Measurements from ENCODE around the gene ZNF827.

The ZNF827 gene

DNA sequence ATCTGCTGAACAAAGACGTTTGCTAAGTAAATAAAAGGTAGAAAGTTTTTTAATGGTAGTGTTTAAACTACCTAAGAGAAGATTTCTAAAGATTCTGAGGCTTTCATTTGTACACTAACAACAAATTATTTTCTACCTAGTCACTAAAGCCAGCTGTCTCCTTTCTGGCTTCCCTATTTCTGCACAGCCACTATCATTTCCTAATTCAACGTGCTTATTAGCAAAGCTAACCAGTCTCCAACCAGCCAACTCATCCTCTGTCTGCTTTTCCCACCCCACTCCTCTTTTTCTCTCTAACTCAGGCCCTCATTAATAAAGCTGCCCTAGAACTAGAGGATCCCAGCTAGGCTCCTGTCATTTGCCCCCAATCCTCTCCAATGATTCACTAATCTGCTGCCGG, 118.2 kb downstream of the ZNF827 start:
- H3K9ac ChIP-seq (ENCODE audit: low read depth, low read length), result no peak overlapping the region
- no peak overlapping the region for H3K4me3 ChIP-seq (ENCODE audit: low read length)
- H3K27ac ChIP-seq (ENCODE audit: low read length), result no peak overlapping the region
- H3K9me3 ChIP-seq (ENCODE audit: insufficient read depth, low read depth, low read length), result no peaks in the 10 kb centered on the region
- peaks cover 31% of the 10 kb centered on the region; the same call in 1 of the 2 replicates for H3K36me3 ChIP-seq (ENCODE audit: insufficient read depth, low read depth, low read length)
- peaks cover 32% of the 10 kb centered on the region for H3K4me1 ChIP-seq (ENCODE audit: insufficient read depth, low read length)
- H3K27me3 ChIP-seq (ENCODE audit: insufficient read depth, low read length), result no peaks in the 10 kb centered on the region

GRCh38 chr4:145819853-145820181, 118.8 kb downstream of the ZNF827 start:
- H3K4me3 ChIP-seq (ENCODE audit: low read length), result no peak overlapping the region
- H3K36me3 ChIP-seq (ENCODE audit: insufficient read depth, low read depth, low read length), result peaks cover 33% of the 10 kb centered on the region; the same call in 1 of the 2 replicates
- H3K27me3 ChIP-seq (ENCODE audit: insufficient read depth, low read length), result no peaks in the 10 kb centered on the region
- H3K9me3 ChIP-seq (ENCODE audit: insufficient read depth, low read depth, low read length), result no peaks in the 10 kb centered on the region
- peaks cover 30% of the 10 kb centered on the region for H3K4me1 ChIP-seq (ENCODE audit: insufficient read depth, low read length)
- no peak overlapping the region for H3K9ac ChIP-seq (ENCODE audit: low read depth, low read length)
- no peak overlapping the region for H3K27ac ChIP-seq (ENCODE audit: low read length)

GRCh38 chr4:145819101-145819852, 119.3 kb downstream of the ZNF827 start:
- no peak overlapping the region for H3K4me3 ChIP-seq (ENCODE audit: low read length)
- peaks cover 26% of the 10 kb centered on the region for H3K4me1 ChIP-seq (ENCODE audit: insufficient read depth, low read length)
- no peak overlapping the region for H3K27ac ChIP-seq (ENCODE audit: low read length)
- H3K36me3 ChIP-seq (ENCODE audit: insufficient read depth, low read depth, low read length), result peaks cover 35% of the 10 kb centered on the region; the same call in 1 of the 2 replicates
- H3K27me3 ChIP-seq (ENCODE audit: insufficient read depth, low read length), result no peaks in the 10 kb centered on the region
- no peaks in the 10 kb centered on the region for H3K9me3 ChIP-seq (ENCODE audit: insufficient read depth, low read depth, low read length)
- H3K9ac ChIP-seq (ENCODE audit: low read depth, low read length), result no peak overlapping the region

DNA sequence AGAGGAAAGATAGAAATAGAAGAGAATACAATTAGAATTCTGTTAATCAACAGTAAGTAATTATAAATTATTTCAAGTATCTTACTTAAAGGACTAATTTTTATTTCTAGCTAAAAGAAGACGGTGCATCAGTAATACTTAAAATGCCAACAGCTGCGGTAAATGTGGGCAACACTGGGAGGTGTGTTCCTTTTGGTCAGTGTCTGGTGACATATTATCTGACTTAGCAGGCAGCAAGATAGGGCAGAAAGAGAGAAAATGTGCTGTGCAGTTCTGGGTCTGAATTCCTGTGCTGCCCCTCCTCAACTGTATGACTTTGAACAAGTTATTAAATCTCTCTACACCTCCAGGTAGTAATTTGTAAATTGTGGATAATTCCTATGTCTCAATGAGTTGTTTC, 120.6 kb downstream of the ZNF827 start:
- Histone ChIP-seq H3K4me1 (ENCODE audit: insufficient read depth, low read length) (peaks cover 13% of the 10 kb centered on the region), H3K36me3 (ENCODE audit: insufficient read depth, low read depth, low read length) (peaks cover 44% of the 10 kb centered on the region), H3K9me3 (ENCODE audit: insufficient read depth, low read depth, low read length) (no peaks in the 10 kb centered on the region), H3K27ac (ENCODE audit: low read length) (no peak overlapping the region), H3K27me3 (ENCODE audit: insufficient read depth, low read length) (no peaks in the 10 kb centered on the region), H3K4me3 (ENCODE audit: low read length) (no peak overlapping the region), H3K9ac (ENCODE audit: low read depth, low read length) (no peak overlapping the region)

DNA sequence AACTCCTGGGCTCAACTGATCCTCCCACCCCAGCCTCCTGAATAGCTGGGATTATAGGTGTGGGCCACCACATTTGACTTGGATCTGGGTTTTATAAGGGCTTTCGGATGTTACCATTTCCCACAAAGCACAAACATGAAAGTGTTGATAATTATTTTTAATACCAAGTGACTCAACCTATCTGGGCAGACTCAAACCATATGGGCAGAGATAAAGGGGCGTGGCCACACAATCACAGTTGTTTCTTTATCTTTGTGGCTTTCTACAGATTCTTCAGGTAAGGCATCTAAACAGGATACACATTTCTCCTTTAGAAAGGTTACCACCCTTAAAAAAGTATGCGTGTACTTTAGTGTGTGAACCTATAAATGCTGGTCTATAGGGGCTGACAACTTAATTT, 122.5 kb downstream of the ZNF827 start:
- H3K4me3 ChIP-seq (ENCODE audit: low read length), result no peak overlapping the region
- H3K36me3 ChIP-seq (ENCODE audit: insufficient read depth, low read depth, low read length), result peaks cover 51% of the 10 kb centered on the region
- H3K9me3 ChIP-seq (ENCODE audit: insufficient read depth, low read depth, low read length), result no peaks in the 10 kb centered on the region
- H3K4me1 ChIP-seq (ENCODE audit: insufficient read depth, low read length), result no peaks in the 10 kb centered on the region
- no peaks in the 10 kb centered on the region for H3K27me3 ChIP-seq (ENCODE audit: insufficient read depth, low read length)
- H3K27ac ChIP-seq (ENCODE audit: low read length), result no peak overlapping the region
- no peak overlapping the region for H3K9ac ChIP-seq (ENCODE audit: low read depth, low read length)

- peaks cover 55% of the 10 kb centered on the region for H3K36me3 ChIP-seq (ENCODE audit: insufficient read depth, low read depth, low read length)
Measured at GRCh38 chr4:145815626-145816025, 123.0 kb downstream of the ZNF827 start.

GRCh38 chr4:145815027-145815612, 123.5 kb downstream of the ZNF827 start:
- Histone ChIP-seq H3K4me3 (ENCODE audit: low read length) (no peak overlapping the region), H3K4me1 (ENCODE audit: insufficient read depth, low read length) (no peaks in the 10 kb centered on the region), H3K36me3 (ENCODE audit: insufficient read depth, low read depth, low read length) (peaks cover 58% of the 10 kb centered on the region), H3K27ac (ENCODE audit: low read length) (no peak overlapping the region), H3K27me3 (ENCODE audit: insufficient read depth, low read length) (no peaks in the 10 kb centered on the region), H3K9ac (ENCODE audit: low read depth, low read length) (no peak overlapping the region), H3K9me3 (ENCODE audit: insufficient read depth, low read depth, low read length) (peaks cover 6% of the 10 kb centered on the region)

More at GRCh38 chr4:145815626-145816025, 123.0 kb downstream of the ZNF827 start:
- Histone ChIP-seq H3K27ac (ENCODE audit: low read length) (no peak overlapping the region), H3K4me3 (ENCODE audit: low read length) (no peak overlapping the region), H3K9me3 (ENCODE audit: insufficient read depth, low read depth, low read length) (0 out of 2 replicates have a peak, but pooled peaks cover under 1% of the 10 kb centered on the region), H3K4me1 (ENCODE audit: insufficient read depth, low read length) (no peaks in the 10 kb centered on the region), H3K27me3 (ENCODE audit: insufficient read depth, low read length) (no peaks in the 10 kb centered on the region), H3K9ac (ENCODE audit: low read depth, low read length) (no peak overlapping the region)

DNA sequence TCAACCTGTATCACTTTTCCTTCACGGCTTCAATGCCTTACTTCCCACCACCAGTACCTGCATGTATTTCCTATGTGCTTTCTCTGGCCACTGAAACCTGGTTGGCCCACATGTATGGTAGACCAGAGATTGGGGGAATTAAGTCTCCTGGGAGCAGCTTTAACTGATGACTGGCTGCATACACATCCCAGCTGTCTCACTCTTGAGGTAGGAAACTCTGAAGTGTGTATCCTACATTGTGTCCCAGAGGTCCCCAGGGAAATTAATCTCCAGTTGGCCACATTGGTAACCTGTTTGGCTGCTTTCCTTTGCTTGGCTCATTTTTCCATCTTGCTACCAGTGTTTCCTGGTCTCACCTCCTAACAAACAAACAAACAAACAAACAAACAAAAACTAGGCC, 124.4 kb downstream of the ZNF827 start:
- no peak overlapping the region for H3K4me3 ChIP-seq (ENCODE audit: low read length)
- peaks cover 14% of the 10 kb centered on the region for H3K9me3 ChIP-seq (ENCODE audit: insufficient read depth, low read depth, low read length)
- H3K9ac ChIP-seq (ENCODE audit: low read depth, low read length), result no peak overlapping the region
- H3K4me1 ChIP-seq (ENCODE audit: insufficient read depth, low read length), result no peaks in the 10 kb centered on the region
- H3K27ac ChIP-seq (ENCODE audit: low read length), result no peak overlapping the region
- H3K27me3 ChIP-seq (ENCODE audit: insufficient read depth, low read length), result no peaks in the 10 kb centered on the region
- peaks cover 56% of the 10 kb centered on the region for H3K36me3 ChIP-seq (ENCODE audit: insufficient read depth, low read depth, low read length)

- Histone ChIP-seq H3K4me1 (ENCODE audit: insufficient read depth, low read length) (peaks cover 3% of the 10 kb centered on the region; the same call in 1 of the 2 replicates), H3K36me3 (ENCODE audit: insufficient read depth, low read depth, low read length) (peaks cover 60% of the 10 kb centered on the region), H3K9ac (ENCODE audit: low read depth, low read length) (no peak overlapping the region), H3K4me3 (ENCODE audit: low read length) (no peak overlapping the region), H3K27ac (ENCODE audit: low read length) (no peak overlapping the region), H3K27me3 (ENCODE audit: insufficient read depth, low read length) (no peaks in the 10 kb centered on the region), H3K9me3 (ENCODE audit: insufficient read depth, low read depth, low read length) (peaks cover 17% of the 10 kb centered on the region)
Measured at GRCh38 chr4:145812919-145813318, 125.7 kb downstream of the ZNF827 start.

DNA sequence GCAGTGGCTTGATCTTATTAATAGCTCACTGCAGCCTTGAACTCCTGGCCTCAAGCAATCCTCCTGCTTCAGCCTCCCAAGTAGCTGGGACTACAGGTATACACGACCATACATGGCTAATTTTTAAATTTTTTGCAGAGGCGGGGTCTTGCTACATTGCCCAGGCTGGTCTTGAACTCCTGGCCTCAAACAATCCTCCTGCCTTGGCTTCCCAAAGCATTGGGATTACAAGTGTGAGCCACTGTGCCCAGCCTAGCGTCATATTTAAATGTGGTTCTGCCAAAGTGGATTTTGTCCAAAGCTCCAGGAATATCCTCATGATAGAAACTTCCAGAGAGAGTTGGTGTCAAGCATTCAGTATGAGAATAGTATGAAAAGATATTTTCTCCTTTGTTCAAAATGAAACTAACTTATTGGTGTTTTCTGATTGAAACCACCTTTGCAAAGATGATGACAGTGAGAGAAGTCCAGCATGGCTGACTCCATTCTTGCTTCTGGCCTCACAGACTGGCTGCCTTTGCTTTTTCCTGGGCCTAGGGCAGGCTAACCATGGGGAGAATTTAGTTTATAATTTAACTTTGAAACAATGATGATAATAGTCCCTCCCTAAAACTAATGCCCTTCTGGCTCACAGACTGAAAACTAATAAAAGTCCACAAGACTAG, 129.6 kb downstream of the ZNF827 start:
- Histone ChIP-seq H3K27ac (ENCODE audit: low read length) (no peak overlapping the region), H3K9me3 (ENCODE audit: insufficient read depth, low read depth, low read length) (peaks cover 17% of the 10 kb centered on the region), H3K27me3 (ENCODE audit: insufficient read depth, low read length) (no peaks in the 10 kb centered on the region), H3K4me1 (ENCODE audit: insufficient read depth, low read length) (peaks cover 21% of the 10 kb centered on the region), H3K36me3 (ENCODE audit: insufficient read depth, low read depth, low read length) (peaks cover 46% of the 10 kb centered on the region), H3K9ac (ENCODE audit: low read depth, low read length) (no peak overlapping the region), H3K4me3 (ENCODE audit: low read length) (no peak overlapping the region)

DNA sequence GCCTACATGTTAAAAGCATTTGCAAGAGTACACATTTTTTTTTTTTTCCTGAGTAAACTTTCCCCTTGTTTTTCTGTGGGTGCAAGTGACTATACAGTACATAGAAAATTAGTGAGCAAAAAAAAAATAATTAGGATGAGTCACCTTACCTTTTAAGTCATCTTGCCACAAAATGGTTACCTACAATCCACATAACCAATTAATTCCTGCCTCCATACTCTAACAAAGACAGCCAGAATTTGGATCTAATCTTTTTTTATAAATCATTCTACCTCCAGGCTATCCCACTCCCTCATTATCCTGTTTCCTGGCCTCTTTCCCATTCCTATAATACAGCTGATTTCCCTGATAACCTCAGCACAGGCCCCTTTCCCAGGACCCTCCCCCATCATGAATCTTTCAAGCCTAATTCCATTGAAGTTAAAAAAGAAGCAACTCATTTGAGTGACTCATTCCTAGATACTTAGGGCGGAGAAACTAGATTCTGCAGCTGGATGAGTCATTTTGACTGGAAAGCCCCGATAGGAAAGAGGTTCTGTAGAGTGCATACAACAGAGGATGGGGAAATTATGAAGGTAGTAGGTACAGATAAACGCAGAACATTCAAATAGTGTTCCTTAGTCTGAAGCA, 130.5 kb downstream of the ZNF827 start:
- H3K4me1 ChIP-seq (ENCODE audit: insufficient read depth, low read length), result peaks cover 21% of the 10 kb centered on the region
- no peak overlapping the region for H3K27ac ChIP-seq (ENCODE audit: low read length)
- no peaks in the 10 kb centered on the region for H3K27me3 ChIP-seq (ENCODE audit: insufficient read depth, low read length)
- H3K4me3 ChIP-seq (ENCODE audit: low read length), result no peak overlapping the region
- H3K9me3 ChIP-seq (ENCODE audit: insufficient read depth, low read depth, low read length), result peaks cover 17% of the 10 kb centered on the region
- peaks cover 40% of the 10 kb centered on the region for H3K36me3 ChIP-seq (ENCODE audit: insufficient read depth, low read depth, low read length)
- H3K9ac ChIP-seq (ENCODE audit: low read depth, low read length), result no peak overlapping the region

All from iPS-20b (cell line).